HepG2 (cell line): ENCODE measurements around the gene DIABLO. TPM values are rescaled to one million over a fixed set of nuclear protein-coding genes. Genes with fewer than 3 reads are reported as not detected.

ENCODE experiments used
- ATF2 ChIP-seq: sonication (generic); formaldehyde crosslinking; IDR thresholded peaks from 2 replicates; pipeline ENCODE4 v1.4.0; 2020; ENCODE audit warnings: missing genetic modification reagents
- BCL3 ChIP-seq: sonication (generic); formaldehyde crosslinking; IDR thresholded peaks from 2 replicates; pipeline ENCODE4 v1.5.1; 2020; ENCODE audit warnings: mild to moderate bottlenecking, missing genetic modification reagents, moderate library complexity
- ELF3 ChIP-seq: IDR thresholded peaks from 2 replicates; pipeline ENCODE4 v1.6.1; 2016; ENCODE audit warnings: missing genetic modification reagents, missing compliant biosample characterization
- GATAD1 ChIP-seq: IDR thresholded peaks from 2 replicates; pipeline ENCODE4 v1.6.1; 2016; ENCODE audit warnings: missing genetic modification reagents, missing compliant biosample characterization
- GPBP1L1 ChIP-seq: sonication (generic); formaldehyde crosslinking; IDR thresholded peaks from 2 replicates; pipeline ENCODE4 v1.5.0; 2020; ENCODE audit warnings: mild to moderate bottlenecking, missing genetic modification reagents
- GPN1 ChIP-seq: sonication (generic); formaldehyde crosslinking; IDR thresholded peaks from 2 replicates; pipeline ENCODE4 v1.5.1; 2020; ENCODE audit warnings: missing genetic modification reagents, borderline replicate concordance
- HIC2 ChIP-seq: sonication (generic); formaldehyde crosslinking; IDR thresholded peaks from 2 replicates; pipeline ENCODE4 v1.9.0; 2022; ENCODE audit warnings: low read depth, missing genetic modification reagents
- HOXA5 ChIP-seq: sonication (generic); formaldehyde crosslinking; IDR thresholded peaks from 2 replicates; pipeline ENCODE4 v1.4.0; 2020; ENCODE audit warnings: missing genetic modification reagents
- IKZF5 ChIP-seq: IDR thresholded peaks from 2 replicates; pipeline ENCODE4 v1.6.1; 2018; ENCODE audit warnings: missing genetic modification reagents, mild to moderate bottlenecking, missing compliant biosample characterization
- MNT ChIP-seq: fragments of 450-650 bp; IDR thresholded peaks from 2 replicates; pipeline ENCODE4 v1.6.1; 2016
- NKX3-1 ChIP-seq: sonication (generic); formaldehyde crosslinking; IDR thresholded peaks from 2 replicates; pipeline ENCODE4 v1.5.0; 2020; ENCODE audit warnings: missing genetic modification reagents
- POGZ ChIP-seq: sonication (generic); formaldehyde crosslinking; IDR thresholded peaks from 2 replicates; pipeline ENCODE4 v1.4.0; 2020; ENCODE audit warnings: mild to moderate bottlenecking, missing genetic modification reagents
- PRPF4 ChIP-seq: fragments of 200-400 bp; formaldehyde crosslinking; IDR thresholded peaks from 2 replicates; pipeline ENCODE4 v1.6.1; 2016; ENCODE audit warnings: low read length, low read depth; ENCODE audit not compliant: poor library complexity, severe bottlenecking
- XBP1 ChIP-seq: sonication (generic); formaldehyde crosslinking; IDR thresholded peaks from 2 replicates; pipeline ENCODE4 v1.5.0; 2020; ENCODE audit warnings: missing genetic modification reagents
- ZMAT3 ChIP-seq: sonication (generic); formaldehyde crosslinking; conservative IDR thresholded peaks from 2 replicates; pipeline ENCODE4 v1.7.0; 2021; ENCODE audit warnings: missing genetic modification reagents
- ZNF143 ChIP-seq: sonication (generic); formaldehyde crosslinking; IDR thresholded peaks from 2 replicates; pipeline ENCODE4 v1.4.0; 2020; ENCODE audit warnings: missing genetic modification reagents
- ZNF530 ChIP-seq: sonication (generic); formaldehyde crosslinking; IDR thresholded peaks from 2 replicates; pipeline ENCODE4 v1.5.0; 2020; ENCODE audit warnings: low read depth, mild to moderate bottlenecking, missing genetic modification reagents
- ZNF720 ChIP-seq: sonication (generic); formaldehyde crosslinking; IDR thresholded peaks from 2 replicates; pipeline ENCODE4 v1.4.0; 2020; ENCODE audit warnings: missing genetic modification reagents
- ZNF749 ChIP-seq: sonication (generic); formaldehyde crosslinking; IDR thresholded peaks from 2 replicates; pipeline ENCODE4 v1.8.0; 2022; ENCODE audit warnings: mild to moderate bottlenecking, missing genetic modification reagents, moderate library complexity, borderline replicate concordance
- ZZZ3 ChIP-seq: sonication (generic); formaldehyde crosslinking; IDR thresholded peaks from 2 replicates; pipeline ENCODE4 v1.4.0; 2020; ENCODE audit warnings: missing genetic modification reagents, mild to moderate bottlenecking, borderline replicate concordance
- polyA plus RNA-seq, 8 experiments: library from polyadenylated mRNA; depleted of rRNA in 3 of 8; stranded (reverse) in 7 of 8; unstranded in 1 of 8; fragments of >200 nt; fragmentation: Illumina TruSeq in 4 of 8; extraction: Trizol in 4 of 8; gene quantifications; 2 replicates each; pipeline versions ENCODE4 v1.2.1 to v1.2.3, GENCODE V29; 2011 to 2016; ENCODE audit warnings: low read depth in 4 of 8, missing spikeins in 1 of 8, mixed read lengths in 1 of 8; ENCODE audit not compliant: insufficient read depth in 1 of 8
- total RNA-seq, 5 experiments: library from RNA; depleted of rRNA; stranded (reverse); fragments of >200 nt; fragmentation: Illumina TruSeq; extraction: Trizol; gene quantifications; 2 replicates each; pipeline ENCODE4 v1.2.3, GENCODE V29; 2016; ENCODE audit warnings: low read depth in 1 of 5

DIABLO gene
- total and polyA plus RNA-seq, 2 of the 13 experiments (the other 11 are each of a cell fraction or from before 2014, with no cell fraction given): 20.7 to 70.9 TPM

GRCh38 chr12:122225683-122226365, at the start of gene DIABLO (continued):
- TF ChIP-seq XBP1 (CRISPR knock-in tag) (no peak), ELF3 (CRISPR knock-in tag) (peak; percentile 8; the same call in 1 of the 2 replicates), PRPF4 (no peak), NKX3-1 (CRISPR knock-in tag) (no peak; the same call in 1 of the 2 replicates), GATAD1 (peak; percentile 99), MNT (peak; percentile 34; the same call in 1 of the 2 replicates), POGZ (CRISPR knock-in tag) (peak; percentile 87), GPN1 (CRISPR knock-in tag) (peak; percentile 66; the same call in 1 of the 2 replicates), ATF2 (CRISPR knock-in tag) (peak; percentile 44; the same call in 1 of the 2 replicates), ZMAT3 (peak; percentile 85; the same call in 1 of the 2 replicates), IKZF5 (CRISPR knock-in tag) (peak; percentile 72; the same call in 1 of the 2 replicates), ZNF143 (CRISPR knock-in tag) (no peak), ZZZ3 (CRISPR knock-in tag) (peak; percentile 51; the same call in 1 of the 2 replicates), ZNF749 (peak; percentile 10; the same call in 1 of the 2 replicates), ZNF720 (no peak), BCL3 (CRISPR knock-in tag) (0 out of 2 replicates have a peak, but pooled peaks have one; percentile 11), HOXA5 (CRISPR knock-in tag) (peak; percentile 11; the same call in 1 of the 2 replicates), HIC2 (CRISPR knock-in tag) (no peak), GPBP1L1 (CRISPR knock-in tag) (no peak), ZNF530 (no peak)
